ENCODE data around the gene GAB1. TPM values are rescaled to one million over a fixed set of nuclear protein-coding genes. Genes with fewer than 3 reads are reported as not detected.
A peak's percentile ranks its signal among the peaks of the same experiment; 100 is the strongest.

GAB1 gene
- total RNA-seq (10 to 100 TPM; 12.9 to 58.2 (median 33.3) TPM), polyA plus RNA-seq (10 to 100 TPM in 1 of 3 donors, 1 to 10 TPM in 2; 4.1 to 14.1 (median 8.9) TPM)
- long read RNA-seq, donor 1, result 0 reads
- long read RNA-seq, donor 2, result 0 reads
- long read RNA-seq, donor 3, result 0 reads
- long read RNA-seq, donor 4, partial matches to known transcripts, result 0 of 5 reads
- long read RNA-seq, donor 4, other reads (novel, unspliced or antisense), result 5 of 5 reads
- long read RNA-seq, donor 5, partial matches to known transcripts, result 0 of 2 reads
- long read RNA-seq, donor 5, other reads (novel, unspliced or antisense), result 2 of 2 reads
- long read RNA-seq, donor 6, partial matches to known transcripts, result 0 of 3 reads
- long read RNA-seq, donor 6, other reads (novel, unspliced or antisense), result 3 of 3 reads
- long read RNA-seq, donor 7, result 0 reads
- long read RNA-seq, donor 8, result 0 reads
- long read RNA-seq, donor 9, partial matches to known transcripts, result 14 of 15 reads
- long read RNA-seq, donor 9, other reads (novel, unspliced or antisense), result 0 of 15 reads
- long read RNA-seq, donor 10, partial matches to known transcripts, result 0 of 1 reads
- long read RNA-seq, donor 10, other reads (novel, unspliced or antisense), result 0 of 1 reads

DNA sequence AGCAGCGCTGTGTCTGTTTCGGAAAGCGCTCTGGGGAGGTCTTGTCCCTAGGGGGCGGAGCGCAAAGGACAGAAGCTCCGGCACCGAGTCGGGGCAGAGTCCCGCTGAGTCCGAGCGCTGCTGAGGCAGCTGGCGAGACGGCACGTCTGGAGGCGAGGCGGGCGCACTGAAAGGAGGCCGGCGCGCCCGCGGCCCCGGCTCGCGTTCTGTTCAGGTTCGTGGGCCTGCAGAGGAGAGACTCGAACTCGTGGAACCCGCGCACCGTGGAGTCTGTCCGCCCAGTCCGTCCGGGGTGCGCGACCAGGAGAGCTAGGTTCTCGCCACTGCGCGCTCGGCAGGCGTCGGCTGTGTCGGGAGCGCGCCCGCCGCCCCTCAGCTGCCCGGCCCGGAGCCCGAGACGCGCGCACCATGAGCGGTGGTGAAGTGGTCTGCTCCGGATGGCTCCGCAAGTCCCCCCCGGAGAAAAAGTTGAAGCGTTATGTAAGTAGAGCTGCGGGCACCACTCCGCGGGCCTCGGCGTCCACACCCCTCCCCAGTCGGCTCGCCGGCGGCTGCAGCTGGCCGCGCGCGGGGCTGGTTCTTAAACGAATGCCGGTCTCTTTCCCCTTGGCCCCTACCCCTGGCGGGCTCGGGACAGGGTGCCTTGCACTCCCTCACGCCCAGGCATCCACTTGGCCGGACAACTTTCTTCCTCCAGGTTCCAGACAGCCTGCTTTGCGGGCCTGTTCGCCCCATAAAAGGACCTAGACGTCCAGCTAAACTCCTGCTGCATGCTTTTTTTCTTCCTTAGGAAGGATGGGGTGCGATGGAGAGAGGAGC, at the start of gene GAB1:
Gene GAB1, plus strand, starts transcription at position 96 of the 819 bp plus-strand sequence. Its CDS starts 313 bp downstream, at position 409.
- DNase-seq, result peak; percentile 81 to 88 (median 85)
- Histone ChIP-seq H3K4me3 (peak within 1 kb of the TSS; percentile 68 to 98 (median 80)), H3K9me3 (replicated peaks in 1 of 3) (no peaks in the 10 kb centered on the region), H3K36me3 (replicated peaks in 1 of 2) (no peaks in the 10 kb centered on the region), H3K27me3 (no peaks in the 10 kb centered on the region), H3K27ac (peak within 1 kb of the TSS; percentile 80 to 98 (median 84)), H3K4me1 (replicated peaks in 1 of 2) (peaks cover 9 to 33% of the 10 kb centered on the region in 2 donors)
- TF ChIP-seq, protein P1, sequence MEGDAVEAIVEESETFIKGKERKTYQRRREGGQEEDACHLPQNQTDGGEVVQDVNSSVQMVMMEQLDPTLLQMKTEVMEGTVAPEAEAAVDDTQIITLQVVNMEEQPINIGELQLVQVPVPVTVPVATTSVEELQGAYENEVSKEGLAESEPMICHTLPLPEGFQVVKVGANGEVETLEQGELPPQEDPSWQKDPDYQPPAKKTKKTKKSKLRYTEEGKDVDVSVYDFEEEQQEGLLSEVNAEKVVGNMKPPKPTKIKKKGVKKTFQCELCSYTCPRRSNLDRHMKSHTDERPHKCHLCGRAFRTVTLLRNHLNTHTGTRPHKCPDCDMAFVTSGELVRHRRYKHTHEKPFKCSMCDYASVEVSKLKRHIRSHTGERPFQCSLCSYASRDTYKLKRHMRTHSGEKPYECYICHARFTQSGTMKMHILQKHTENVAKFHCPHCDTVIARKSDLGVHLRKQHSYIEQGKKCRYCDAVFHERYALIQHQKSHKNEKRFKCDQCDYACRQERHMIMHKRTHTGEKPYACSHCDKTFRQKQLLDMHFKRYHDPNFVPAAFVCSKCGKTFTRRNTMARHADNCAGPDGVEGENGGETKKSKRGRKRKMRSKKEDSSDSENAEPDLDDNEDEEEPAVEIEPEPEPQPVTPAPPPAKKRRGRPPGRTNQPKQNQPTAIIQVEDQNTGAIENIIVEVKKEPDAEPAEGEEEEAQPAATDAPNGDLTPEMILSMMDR (IDR thresholded peaks at IDR 0.05), result peak in 4 of 6 experiments; percentile 23 to 33 (median 32)
- peak in 1 of 2 donors; percentile 74 for TF ChIP-seq POLR2A (IDR thresholded peaks at IDR 0.05)
- intact Hi-C loops (cut with DNase I), result loop anchor here (5.0 to 10.0 kb wide), 4 partner anchors 58 to 145 kb away; no protein-coding TSS in a partner anchor
- WGBS, 4 donors, result 0 to 1% (median 0%) methylated on average over 19 to 81 of the region's 81 CpGs

DNA sequence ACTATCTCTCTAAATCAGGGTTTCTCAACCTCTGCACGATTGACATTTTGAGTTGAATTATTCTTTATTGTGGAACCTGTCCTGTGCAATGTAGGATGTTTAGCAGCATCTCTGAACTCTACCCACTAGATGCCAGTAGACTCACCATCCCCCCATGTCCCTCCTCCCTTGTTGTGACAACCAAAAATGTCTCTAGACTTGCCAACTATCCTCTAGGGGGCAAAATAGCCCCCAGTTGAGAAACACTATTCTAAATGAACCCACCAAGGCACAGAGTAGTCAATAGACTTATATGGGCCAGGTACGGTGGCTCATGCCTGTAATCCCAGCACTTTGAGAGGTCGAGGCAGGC, 49.1 kb upstream of the GAB1 start:
- no peak overlapping the region for H3K4me3 ChIP-seq
- no peak for DNase-seq
- H3K27ac ChIP-seq, result peak overlapping the region in 2 of 5 donors; percentile 39
- TF ChIP-seq POLR2A (IDR thresholded peaks at IDR 0.05), result no peak
- TF ChIP-seq, protein P1 (IDR thresholded peaks at IDR 0.05), result no peak
- WGBS, 4 donors, result 67 to 73% (median 71%) methylated on average over 3 of the region's 3 CpGs
- no peaks in the 10 kb centered on the region for H3K27me3 ChIP-seq
- intact Hi-C loops (cut with DNase I), result no loop called here
- no peaks in the 10 kb centered on the region for H3K4me1 ChIP-seq (replicated peaks in 1 of 2)
- H3K36me3 ChIP-seq (replicated peaks in 1 of 2), result no peaks in the 10 kb centered on the region
- no peaks in the 10 kb centered on the region for H3K9me3 ChIP-seq (replicated peaks in 1 of 3)

DNA sequence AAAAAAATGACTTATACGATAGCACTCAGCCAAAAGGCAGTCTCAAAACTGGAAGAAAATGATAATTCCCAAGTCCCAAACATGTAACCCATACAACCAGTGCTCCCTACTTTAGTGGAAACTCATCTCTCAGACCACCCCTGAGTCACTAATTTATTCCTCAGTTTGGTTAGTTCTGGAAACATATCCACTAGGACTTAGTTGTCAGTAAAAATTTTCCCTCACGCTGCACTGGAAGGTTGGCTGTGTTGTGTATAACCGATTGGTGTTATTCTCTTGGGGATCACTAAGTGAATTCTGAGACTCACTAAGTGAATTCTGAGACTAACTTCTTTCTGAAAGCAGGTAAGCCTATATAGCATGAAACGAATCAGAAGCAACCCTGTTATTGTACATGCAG, 48.5 kb upstream of the GAB1 start:
- no peaks in the 10 kb centered on the region for H3K9me3 ChIP-seq (replicated peaks in 1 of 3)
- TF ChIP-seq, protein P1 (IDR thresholded peaks at IDR 0.05), result no peak
- TF ChIP-seq POLR2A (IDR thresholded peaks at IDR 0.05), result no peak
- H3K36me3 ChIP-seq (replicated peaks in 1 of 2), result no peaks in the 10 kb centered on the region
- H3K4me3 ChIP-seq, result no peak overlapping the region
- no peaks in the 10 kb centered on the region for H3K4me1 ChIP-seq (replicated peaks in 1 of 2)
- 75 to 83% (median 81%) methylated on average over 4 of the region's 4 CpGs for WGBS, 4 donors
- DNase-seq, result no peak
- H3K27ac ChIP-seq, result peak overlapping the region in 1 of 5 donors; percentile 20
- intact Hi-C loops (cut with DNase I), result no loop called here
- no peaks in the 10 kb centered on the region for H3K27me3 ChIP-seq

DNA sequence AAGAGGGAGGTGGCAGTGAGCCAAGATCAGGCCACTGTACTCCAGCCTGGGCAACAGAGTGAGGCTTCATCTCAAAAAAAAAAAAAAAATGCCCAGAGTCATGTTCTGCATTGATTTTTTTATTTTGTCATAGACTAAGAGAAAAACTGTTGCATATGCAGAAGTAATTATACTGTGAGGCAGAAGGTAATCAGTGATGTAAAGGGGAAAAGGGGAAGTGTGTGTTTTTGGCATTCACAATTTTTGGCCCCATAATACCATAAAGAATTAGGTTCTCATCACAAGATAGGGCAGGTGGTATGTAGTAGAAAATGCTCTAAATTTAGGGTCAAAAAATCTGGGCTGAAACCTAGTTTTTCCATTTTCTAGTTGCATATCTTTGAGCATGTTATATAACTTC, 47.3 kb upstream of the GAB1 start:
- no peaks in the 10 kb centered on the region for H3K4me1 ChIP-seq (replicated peaks in 1 of 2)
- H3K9me3 ChIP-seq (replicated peaks in 1 of 3), result no peaks in the 10 kb centered on the region
- no peaks in the 10 kb centered on the region for H3K36me3 ChIP-seq (replicated peaks in 1 of 2)
- no peak overlapping the region for H3K27ac ChIP-seq
- H3K4me3 ChIP-seq, result no peak overlapping the region
- no peak for DNase-seq
- H3K27me3 ChIP-seq, result no peaks in the 10 kb centered on the region
- intact Hi-C loops (cut with DNase I), result no loop called here
- TF ChIP-seq, protein P1 (IDR thresholded peaks at IDR 0.05), result no peak
- TF ChIP-seq POLR2A (IDR thresholded peaks at IDR 0.05), result no peak
